GM23248 (cell line): ENCODE data around the gene OR2A25.

Experiments used
- EZH2 ChIP-seq: fragments of 200-600 bp; sonication (generic); IDR thresholded peaks from 2 replicates; pipeline ENCODE4 v1.6.1; 2018; ENCODE audit warnings: antibody characterized with exemption, mild to moderate bottlenecking; ENCODE audit not compliant: insufficient read depth, poor library complexity, severe bottlenecking
- EZH2phosphoT487 ChIP-seq: fragments of 200-600 bp; sonication (generic); IDR thresholded peaks from 2 replicates; pipeline ENCODE4 v1.6.1; 2018; ENCODE audit warnings: antibody characterized with exemption, moderate library complexity, mild to moderate bottlenecking, low read depth; ENCODE audit not compliant: insufficient read depth

DNA sequence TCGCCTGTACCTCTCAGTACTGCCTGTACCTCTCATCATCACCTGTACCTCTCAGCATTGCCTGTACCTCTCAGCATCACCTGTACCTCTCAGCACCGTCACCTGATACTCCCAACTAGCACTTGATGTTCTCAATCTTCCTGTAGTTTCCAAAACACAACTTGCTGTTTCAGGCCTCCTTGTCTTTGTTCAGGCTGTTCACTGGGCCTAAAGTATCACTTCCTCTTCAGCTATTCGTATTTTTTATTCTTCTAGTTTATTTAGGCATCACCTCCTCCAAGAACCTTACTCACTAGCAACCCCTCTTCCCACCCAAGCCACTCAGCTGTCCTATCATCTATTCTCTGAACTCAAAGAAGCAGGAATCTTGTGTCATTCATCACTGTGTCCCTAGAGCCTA, 45.4 kb upstream of the OR2A25 start:
- TF ChIP-seq EZH2 (no peak), EZH2phosphoT487 (no peak)
